SHP77 (cell line): Measurements from ENCODE around the gene MMUT.
A peak's percentile ranks its signal among the peaks of the same experiment; 100 is the strongest.
"Not testable (repeated sequence)": the region's sequence is repeated elsewhere in the genome, so short reads cannot be mapped to it uniquely, and the experiment has no call there.

ENCODE experiments used
- DNase-seq, 2 experiments: peaks; one replicate each; lab custom pipeline; 2025; lab: John Stamatoyannopoulos, UW

MMUT gene

GRCh38 chr6:49416195-49416594, 46.9 kb downstream of the MMUT start:
- DNase-seq, result no peak

GRCh38 chr6:49415358-49415757, 47.7 kb downstream of the MMUT start:
- DNase-seq, result no peak

- no peak for DNase-seq
Observed at GRCh38 chr6:49410564-49410963, 52.5 kb downstream of the MMUT start.

GRCh38 chr6:49409951-49410542, 53.0 kb downstream of the MMUT start:
- peak; percentile 36 to 73 for DNase-seq

GRCh38 chr6:49406250-49406970, 56.6 kb downstream of the MMUT start:
- no peak for DNase-seq

- DNase-seq, result no peak
Observed at GRCh38 chr6:49401063-49401462, 62.0 kb downstream of the MMUT start.

GRCh38 chr6:49386667-49387508, 76.2 kb downstream of the MMUT start:
- DNase-seq, result not testable (repeated sequence)

- no peak for DNase-seq
Observed at GRCh38 chr6:49384904-49385303, 78.1 kb downstream of the MMUT start.
